ENCODE data around the gene LAG3.

Gene LAG3

DNA sequence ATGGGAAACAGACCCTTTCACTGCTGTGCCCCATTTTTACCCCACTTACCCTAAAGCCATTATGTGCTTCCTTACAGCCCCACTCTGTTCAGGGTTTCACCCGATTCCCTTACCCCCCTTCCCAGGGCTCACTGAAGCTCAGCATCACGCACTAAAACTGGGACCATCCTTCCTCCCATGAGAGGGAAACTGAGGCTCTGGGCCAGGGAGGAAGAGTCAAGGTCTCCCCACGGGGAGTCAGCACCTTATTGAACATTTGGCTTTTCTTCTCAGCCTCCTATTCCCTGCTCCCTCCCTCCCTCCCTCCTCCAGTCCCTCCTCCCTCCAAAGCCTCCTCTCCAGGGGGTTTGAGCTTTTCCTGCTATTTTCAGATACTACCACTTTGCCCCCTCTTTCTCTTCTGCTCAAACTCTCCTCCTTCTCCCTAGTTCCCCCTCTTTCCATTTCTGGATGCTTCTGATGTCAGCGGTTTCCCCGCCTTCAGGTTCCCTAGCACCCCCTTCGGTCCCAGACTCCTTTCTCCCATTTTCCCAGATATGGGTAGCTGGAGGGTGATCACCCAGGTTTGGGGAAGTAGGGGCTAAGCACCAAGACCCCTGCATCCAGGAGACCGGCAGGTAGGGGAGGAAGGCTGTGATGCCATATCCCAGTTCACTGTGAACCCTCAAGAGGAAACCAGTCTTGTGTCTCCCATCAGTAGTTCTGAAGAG, 50.3 kb downstream of the LAG3 start:
- TF ChIP-seq, protein P1, sequence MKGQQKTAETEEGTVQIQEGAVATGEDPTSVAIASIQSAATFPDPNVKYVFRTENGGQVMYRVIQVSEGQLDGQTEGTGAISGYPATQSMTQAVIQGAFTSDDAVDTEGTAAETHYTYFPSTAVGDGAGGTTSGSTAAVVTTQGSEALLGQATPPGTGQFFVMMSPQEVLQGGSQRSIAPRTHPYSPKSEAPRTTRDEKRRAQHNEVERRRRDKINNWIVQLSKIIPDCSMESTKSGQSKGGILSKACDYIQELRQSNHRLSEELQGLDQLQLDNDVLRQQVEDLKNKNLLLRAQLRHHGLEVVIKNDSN (IDR thresholded peaks at IDR 0.05): no peak

DNA sequence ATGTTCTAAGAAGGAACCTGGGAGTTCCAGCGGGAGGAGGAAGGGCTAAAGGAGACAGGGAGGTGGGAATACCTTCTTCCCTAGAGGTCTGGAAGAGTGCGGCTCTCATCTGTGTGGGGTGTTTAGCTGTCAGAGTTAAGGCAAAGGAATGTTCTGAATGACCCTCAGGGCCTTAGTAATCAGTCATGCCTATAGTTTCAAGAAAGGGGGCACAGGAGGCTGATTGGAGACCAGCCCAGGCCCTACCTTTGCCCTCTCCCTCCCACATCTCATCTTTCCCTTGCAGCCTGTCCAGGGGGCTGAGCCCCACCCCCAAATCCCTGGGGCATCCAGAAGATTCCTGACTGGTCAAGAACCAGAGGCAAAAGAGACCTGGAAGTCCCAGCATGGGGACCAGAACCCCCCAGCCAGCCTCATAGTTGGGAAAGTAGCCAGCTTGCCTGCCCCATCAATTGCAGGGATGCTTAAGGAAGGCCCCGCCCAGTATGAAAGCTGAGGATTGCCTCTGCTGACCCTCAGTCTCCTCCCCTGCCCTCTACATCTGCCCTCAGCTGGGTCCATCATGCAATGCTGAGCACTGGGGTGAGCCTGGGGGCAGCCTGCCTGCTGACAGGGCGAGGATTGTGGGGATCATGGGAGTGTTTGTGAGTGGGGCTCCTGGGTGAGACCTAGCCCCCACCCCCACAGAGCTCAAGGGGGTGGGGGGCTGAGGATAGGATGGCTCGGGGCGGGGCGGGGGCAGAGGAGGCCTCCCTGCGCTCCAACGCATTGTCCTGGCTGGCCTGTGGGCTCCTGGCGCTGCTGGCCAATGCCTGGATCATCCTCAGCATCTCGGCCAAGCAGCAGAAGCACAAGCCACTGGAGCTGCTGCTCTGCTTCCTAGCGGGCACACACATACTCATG, 51.1 kb downstream of the LAG3 start:
- TF ChIP-seq, protein P1 (IDR thresholded peaks at IDR 0.05): no peak
- TF ChIP-seq TEAD4 (IDR thresholded peaks at IDR 0.05) (no peak), NFIC (IDR thresholded peaks at IDR 0.05) (no peak), ZBTB7A (IDR thresholded peaks at IDR 0.05; ENCODE audit: low read depth) (no peak), EP300 (IDR thresholded peaks at IDR 0.05; ENCODE audit: borderline replicate concordance) (no peak), TCF12 (IDR thresholded peaks at IDR 0.05; ENCODE audit: low read depth) (no peak), TAF1 (IDR thresholded peaks at IDR 0.05; ENCODE audit: low read depth) (no peak), YY1 (IDR thresholded peaks at IDR 0.05; ENCODE audit: low read depth) (no peak), EGR1 (IDR thresholded peaks at IDR 0.05) (no peak), REST (IDR thresholded peaks at IDR 0.05; ENCODE audit: low read depth) (no peak), CREB1 (IDR thresholded peaks at IDR 0.05; ENCODE audit: low read depth) (no peak)
- TF ChIP-seq, protein P2, sequence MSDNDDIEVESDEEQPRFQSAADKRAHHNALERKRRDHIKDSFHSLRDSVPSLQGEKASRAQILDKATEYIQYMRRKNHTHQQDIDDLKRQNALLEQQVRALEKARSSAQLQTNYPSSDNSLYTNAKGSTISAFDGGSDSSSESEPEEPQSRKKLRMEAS (IDR thresholded peaks at IDR 0.05): no peak

GRCh38 chr12:6824085-6824775, 51.9 kb downstream of the LAG3 start:
- TF ChIP-seq EP300 (IDR thresholded peaks at IDR 0.05; ENCODE audit: borderline replicate concordance): no peak
- no peak for TF ChIP-seq FOXM1 (IDR thresholded peaks at IDR 0.05; ENCODE audit: borderline replicate concordance, low read depth)
- TF ChIP-seq EGR1 (IDR thresholded peaks at IDR 0.05): no peak
- no peak for TF ChIP-seq RAD21 (IDR thresholded peaks at IDR 0.05; ENCODE audit: low read depth)
- no peak for TF ChIP-seq REST (IDR thresholded peaks at IDR 0.05; ENCODE audit: low read depth)
- no peak for TF ChIP-seq NFIC (IDR thresholded peaks at IDR 0.05)
- no peak for TF ChIP-seq CREB1 (IDR thresholded peaks at IDR 0.05; ENCODE audit: low read depth)
- TF ChIP-seq TAF1 (IDR thresholded peaks at IDR 0.05; ENCODE audit: low read depth): no peak
- no peak for TF ChIP-seq YY1 (IDR thresholded peaks at IDR 0.05; ENCODE audit: low read depth)
- no peak for TF ChIP-seq ZBTB7A (IDR thresholded peaks at IDR 0.05; ENCODE audit: low read depth)
- TF ChIP-seq TCF12 (IDR thresholded peaks at IDR 0.05; ENCODE audit: low read depth): no peak
- no peak for TF ChIP-seq CEBPB (IDR thresholded peaks at IDR 0.05)
- TF ChIP-seq, protein P1 (IDR thresholded peaks at IDR 0.05): no peak
- TF ChIP-seq, protein P2 (IDR thresholded peaks at IDR 0.05): no peak
- no peak for TF ChIP-seq TEAD4 (IDR thresholded peaks at IDR 0.05)

DNA sequence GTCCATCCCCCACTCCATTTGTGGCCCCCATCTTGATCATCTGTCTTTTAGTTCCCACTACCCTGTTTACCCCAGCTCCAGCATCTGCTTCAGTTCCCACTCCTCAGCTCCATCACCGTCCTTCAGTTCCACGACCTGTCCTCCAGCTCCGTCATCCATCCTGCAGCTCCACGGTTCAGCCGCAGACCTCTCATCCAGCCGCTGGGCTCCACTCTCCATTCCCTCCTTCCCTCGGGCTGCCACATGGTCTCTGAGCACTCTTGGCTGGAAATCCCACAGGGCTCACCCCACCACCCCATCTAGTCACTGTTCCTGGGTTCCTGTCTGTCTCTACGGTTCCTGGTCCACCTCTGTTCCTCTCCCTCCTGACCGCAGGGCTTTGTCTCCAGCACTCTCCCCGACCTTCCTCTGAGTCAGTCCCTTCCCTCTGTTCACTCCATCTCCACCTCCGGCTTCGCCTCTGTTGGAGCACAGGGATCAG, 52.6 kb downstream of the LAG3 start:
- TF ChIP-seq, protein P1 (IDR thresholded peaks at IDR 0.05): no peak
- TF ChIP-seq EGR1 (IDR thresholded peaks at IDR 0.05) (no peak), TAF1 (IDR thresholded peaks at IDR 0.05; ENCODE audit: low read depth) (no peak), CREB1 (IDR thresholded peaks at IDR 0.05; ENCODE audit: low read depth) (no peak), TEAD4 (IDR thresholded peaks at IDR 0.05) (no peak), EP300 (IDR thresholded peaks at IDR 0.05; ENCODE audit: borderline replicate concordance) (no peak), REST (IDR thresholded peaks at IDR 0.05; ENCODE audit: low read depth) (no peak), CEBPB (IDR thresholded peaks at IDR 0.05) (no peak)
- TF ChIP-seq, protein P2 (IDR thresholded peaks at IDR 0.05): no peak

All from Ishikawa (cell line).